Stimulated activated effector memory CD8-positive, alpha-beta T cell treated with anti-CD3 and anti-CD28 coated beads, Interleukin-12 subunit alpha, Interleukin-12 subunit beta, amount 100 ng/mL, for 72 hours (primary cell): Measurements from ENCODE around the gene DDX6.
"Not testable (repeated sequence)": the region's sequence is repeated elsewhere in the genome, so short reads cannot be mapped to it uniquely, and the experiment has no call there.

Experiments used
- ATAC-seq: fragments of 150-1000 bp; cut with Tn5 transposase; 2 replicates; pipeline ENCODE4 v1.10.0; 2021
- DNase-seq, 2 donors: peaks; one replicate each; pipeline ENCODE4 v3.0.0; 2021 to 2022; ENCODE audit warnings: low spot score in 2 of 2
- H3K27ac Mint-ChIP-seq: one replicate; pipeline ENCODE4 v1.8.0; 2022; ENCODE audit warnings: mild to moderate bottlenecking, mixed read lengths
- H3K36me3 Mint-ChIP-seq: one replicate; pipeline ENCODE4 v1.8.0; 2022; ENCODE audit warnings: mild to moderate bottlenecking, mixed read lengths
- H3K4me1 Mint-ChIP-seq: one replicate; pipeline ENCODE4 v1.8.0; 2022; ENCODE audit warnings: mixed read lengths
- H3K4me3 Mint-ChIP-seq: one replicate; pipeline ENCODE4 v1.8.0; 2022; ENCODE audit warnings: mild to moderate bottlenecking, mixed read lengths
- H3K9me3 Mint-ChIP-seq: one replicate; pipeline ENCODE4 v1.8.0; 2022; ENCODE audit warnings: mixed read lengths

Gene DDX6, protein sequence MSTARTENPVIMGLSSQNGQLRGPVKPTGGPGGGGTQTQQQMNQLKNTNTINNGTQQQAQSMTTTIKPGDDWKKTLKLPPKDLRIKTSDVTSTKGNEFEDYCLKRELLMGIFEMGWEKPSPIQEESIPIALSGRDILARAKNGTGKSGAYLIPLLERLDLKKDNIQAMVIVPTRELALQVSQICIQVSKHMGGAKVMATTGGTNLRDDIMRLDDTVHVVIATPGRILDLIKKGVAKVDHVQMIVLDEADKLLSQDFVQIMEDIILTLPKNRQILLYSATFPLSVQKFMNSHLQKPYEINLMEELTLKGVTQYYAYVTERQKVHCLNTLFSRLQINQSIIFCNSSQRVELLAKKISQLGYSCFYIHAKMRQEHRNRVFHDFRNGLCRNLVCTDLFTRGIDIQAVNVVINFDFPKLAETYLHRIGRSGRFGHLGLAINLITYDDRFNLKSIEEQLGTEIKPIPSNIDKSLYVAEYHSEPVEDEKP

GRCh38 chr11:118791111-118791960 lies at the start of gene DDX6:
TSS of gene DDX6 (minus strand) at chr11:118791164. CDS start at chr11:118786251, 4,913 bp downstream.
- Mint-ChIP-seq H3K4me1 (peaks cover 13% of the 10 kb centered on the region), H3K36me3 (peaks cover 67% of the 10 kb centered on the region)
- peak; percentile 75 to 93 for DNase-seq

GRCh38 chr11:118838905-118839553 lies 48.1 kb upstream of the DDX6 start:
- Mint-ChIP-seq H3K9me3 (no peaks in the 10 kb centered on the region), H3K36me3 (peaks cover 7% of the 10 kb centered on the region), H3K4me1 (peaks cover 39% of the 10 kb centered on the region), H3K27ac (no peak overlapping the region), H3K4me3 (no peak overlapping the region)
- peak; percentile 44 for ATAC-seq
- no peak for DNase-seq

More at GRCh38 chr11:118791111-118791960, at the start of gene DDX6:
- Mint-ChIP-seq H3K9me3 (no peaks in the 10 kb centered on the region), H3K4me3 (peak within 1 kb of the TSS; percentile 96), H3K27ac (peak within 1 kb of the TSS; percentile 98)
- peak; percentile 76 for ATAC-seq

DNA sequence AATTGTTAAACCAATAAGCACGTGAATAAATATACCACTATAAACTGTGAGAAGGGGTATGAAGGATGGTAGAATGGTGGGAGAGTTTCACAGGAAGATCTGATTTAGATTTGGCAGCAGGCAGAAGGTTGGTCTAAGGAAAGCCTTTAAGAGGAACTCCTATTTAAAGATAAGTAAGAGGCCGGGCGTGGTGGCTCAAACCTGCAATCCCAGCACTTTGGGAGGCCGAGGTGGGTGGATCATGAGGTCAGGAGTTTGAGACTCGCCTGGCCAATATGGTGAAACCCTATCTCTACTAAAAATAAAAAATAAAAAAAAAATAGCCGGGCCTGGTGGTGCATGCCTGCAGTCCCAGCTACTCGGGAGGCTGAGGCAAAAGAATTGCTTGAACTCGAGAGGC lies 46.9 kb upstream of the DDX6 start:
- H3K4me1 Mint-ChIP-seq = peaks cover 35% of the 10 kb centered on the region
- no peak overlapping the region for H3K27ac Mint-ChIP-seq
- peaks cover 7% of the 10 kb centered on the region for H3K36me3 Mint-ChIP-seq
- no peak for DNase-seq
- ATAC-seq = no peak
- no peaks in the 10 kb centered on the region for H3K9me3 Mint-ChIP-seq
- no peak overlapping the region for H3K4me3 Mint-ChIP-seq

DNA sequence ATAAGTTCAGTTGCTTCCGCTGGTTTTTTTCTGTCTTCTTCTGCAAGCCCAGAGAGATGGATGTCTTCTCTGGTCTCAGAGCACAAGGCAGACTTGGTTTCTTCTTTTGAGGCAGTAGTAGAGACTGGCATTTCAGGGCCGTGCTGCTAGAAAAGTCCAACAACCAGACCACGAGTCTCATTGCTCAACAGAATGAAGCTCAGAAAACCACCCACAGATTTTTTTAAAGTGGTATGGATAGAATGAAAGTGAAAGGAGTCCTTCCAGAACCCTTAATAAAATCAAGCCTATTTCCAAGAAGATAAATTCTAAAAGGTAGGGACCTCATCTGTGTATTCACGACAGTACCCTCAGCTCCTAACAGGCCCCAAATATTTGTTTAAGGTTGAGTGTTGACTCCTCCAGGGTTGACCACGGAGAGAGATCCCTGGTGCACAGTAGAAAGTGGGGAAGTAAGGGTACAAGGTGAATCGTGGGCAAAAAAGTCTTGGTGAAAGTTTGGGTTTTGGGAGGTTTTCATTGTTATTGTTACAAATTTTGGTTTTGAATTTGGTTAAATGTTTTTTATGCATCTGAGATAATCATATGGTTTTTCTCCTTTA lies 43.6 kb upstream of the DDX6 start:
- peak overlapping the region; percentile 81 for H3K27ac Mint-ChIP-seq

DNA sequence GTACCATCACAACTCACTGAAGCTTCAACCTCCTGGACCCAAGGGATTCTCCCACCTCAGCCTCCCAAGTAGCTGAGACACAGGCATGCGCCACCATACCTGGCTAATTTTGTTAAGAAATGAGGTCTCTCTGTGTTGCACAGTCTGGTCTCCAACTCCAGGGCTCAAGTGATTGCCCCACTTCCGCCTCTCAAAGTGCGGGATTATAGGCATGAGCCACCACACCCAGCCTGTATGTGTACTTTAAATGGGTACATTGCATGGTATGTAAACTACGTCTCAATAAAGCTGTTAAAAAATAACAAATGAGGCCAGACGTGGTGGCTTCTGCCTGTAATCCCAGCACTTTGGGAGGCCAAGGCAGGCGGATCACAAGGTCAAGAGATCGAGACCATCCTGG lies 36.2 kb upstream of the DDX6 start:
- Mint-ChIP-seq H3K4me3 (no peak overlapping the region), H3K9me3 (no peaks in the 10 kb centered on the region), H3K36me3 (no peaks in the 10 kb centered on the region), H3K27ac (no peak overlapping the region), H3K4me1 (no peaks in the 10 kb centered on the region)
- no peak for ATAC-seq
- no peak for DNase-seq

More for the DNA sequence above, 43.6 kb upstream of the DDX6 start:
- Mint-ChIP-seq H3K4me1 (peaks cover 19% of the 10 kb centered on the region), H3K36me3 (no peaks in the 10 kb centered on the region), H3K4me3 (peak overlapping the region; percentile 36), H3K9me3 (no peaks in the 10 kb centered on the region)
- ATAC-seq = no peak
- no peak for DNase-seq

DNA sequence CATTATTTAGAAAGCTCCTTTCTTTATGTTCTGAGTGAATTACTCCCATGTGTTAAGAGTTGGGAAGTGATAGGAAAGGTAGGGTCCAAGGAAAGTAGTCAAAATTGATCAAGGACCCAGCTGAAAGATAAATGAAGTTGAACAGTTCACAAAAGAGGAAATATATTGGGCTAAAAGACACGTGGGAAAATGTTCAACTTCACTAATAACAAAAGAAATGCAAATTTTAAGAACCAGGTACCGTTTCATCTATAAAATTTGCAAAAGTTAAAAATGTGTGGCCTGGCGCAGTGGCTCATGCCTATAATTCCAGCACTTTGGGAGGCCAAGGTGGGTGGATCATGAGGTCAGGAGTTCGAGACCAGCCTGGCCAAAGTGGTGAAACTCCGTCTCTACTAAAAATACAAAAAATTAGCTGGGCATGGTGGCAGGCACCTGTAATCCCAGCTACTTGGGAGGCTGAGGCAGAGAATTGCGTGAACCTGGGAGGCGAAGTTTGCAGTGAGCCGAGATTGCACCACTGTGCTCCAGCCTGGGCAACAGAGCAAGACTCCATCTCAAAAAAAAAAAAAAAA lies 32.1 kb upstream of the DDX6 start:
- H3K4me1 Mint-ChIP-seq = peaks cover 11% of the 10 kb centered on the region
- H3K9me3 Mint-ChIP-seq, H3K27ac Mint-ChIP-seq, H3K4me3 Mint-ChIP-seq, DNase-seq, ATAC-seq, H3K36me3 Mint-ChIP-seq: not testable (repeated sequence)

- ATAC-seq (peak; percentile 90), DNase-seq (peak in 1 of 2 donors; percentile 52)
Observed at GRCh38 chr11:118820412-118821357, 29.7 kb upstream of the DDX6 start.

GRCh38 chr11:118820025-118820379 lies 29.0 kb upstream of the DDX6 start:
- peak overlapping the region; percentile 23 for H3K4me3 Mint-ChIP-seq
- H3K36me3 Mint-ChIP-seq, ATAC-seq, H3K9me3 Mint-ChIP-seq, DNase-seq: not testable (repeated sequence)
- peak overlapping the region; percentile 58 for H3K27ac Mint-ChIP-seq
- peaks cover 11% of the 10 kb centered on the region for H3K4me1 Mint-ChIP-seq

More at GRCh38 chr11:118820412-118821357, 29.7 kb upstream of the DDX6 start:
- Mint-ChIP-seq H3K4me3 (peak overlapping the region; percentile 23), H3K9me3 (no peaks in the 10 kb centered on the region), H3K27ac (peak overlapping the region; percentile 81), H3K36me3 (no peaks in the 10 kb centered on the region), H3K4me1 (peaks cover 11% of the 10 kb centered on the region)

DNA sequence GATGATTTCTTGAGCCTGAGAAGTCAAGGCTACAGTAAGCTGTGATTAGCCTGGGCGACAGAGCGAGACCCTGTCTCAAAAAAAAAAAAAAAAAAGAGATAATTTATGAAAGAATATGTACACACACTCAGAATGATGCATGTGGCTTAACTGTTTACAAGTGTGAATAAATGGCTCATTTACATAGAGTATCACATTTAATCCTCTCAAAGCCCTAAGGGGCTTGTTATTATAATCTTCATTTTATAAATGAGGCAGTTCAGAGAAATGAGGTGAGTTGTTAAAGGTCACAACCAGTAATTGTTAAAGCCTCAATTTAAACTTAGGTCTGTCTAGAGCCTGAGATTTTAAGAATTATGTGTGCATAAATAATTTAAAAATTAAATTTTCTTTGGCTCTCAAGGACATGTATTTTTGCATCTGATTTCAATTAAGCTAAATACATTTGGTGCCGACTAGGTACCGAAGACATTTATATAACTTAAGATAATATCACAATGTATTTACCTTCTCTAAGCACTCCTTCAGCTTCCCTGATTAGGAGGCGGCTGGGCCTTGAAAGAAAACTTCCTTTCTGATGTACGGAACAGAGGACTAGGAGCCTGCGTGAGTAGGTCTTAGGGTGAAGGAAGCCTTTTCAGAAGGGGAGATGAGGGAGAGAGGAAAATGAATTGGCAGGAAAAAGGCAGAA lies 28.5 kb upstream of the DDX6 start:
- Mint-ChIP-seq H3K36me3 (no peaks in the 10 kb centered on the region), H3K27ac (no peak overlapping the region), H3K4me1 (peaks cover 11% of the 10 kb centered on the region), H3K4me3 (no peak overlapping the region), H3K9me3 (no peaks in the 10 kb centered on the region)
- ATAC-seq (no peak), DNase-seq (no peak)

GRCh38 chr11:118818130-118818529 lies 27.2 kb upstream of the DDX6 start:
- no peaks in the 10 kb centered on the region for H3K9me3 Mint-ChIP-seq
- H3K4me3 Mint-ChIP-seq = no peak overlapping the region
- H3K27ac Mint-ChIP-seq = no peak overlapping the region
- no peak for DNase-seq
- peaks cover 11% of the 10 kb centered on the region for H3K4me1 Mint-ChIP-seq
- H3K36me3 Mint-ChIP-seq = no peaks in the 10 kb centered on the region
- no peak for ATAC-seq

DNA sequence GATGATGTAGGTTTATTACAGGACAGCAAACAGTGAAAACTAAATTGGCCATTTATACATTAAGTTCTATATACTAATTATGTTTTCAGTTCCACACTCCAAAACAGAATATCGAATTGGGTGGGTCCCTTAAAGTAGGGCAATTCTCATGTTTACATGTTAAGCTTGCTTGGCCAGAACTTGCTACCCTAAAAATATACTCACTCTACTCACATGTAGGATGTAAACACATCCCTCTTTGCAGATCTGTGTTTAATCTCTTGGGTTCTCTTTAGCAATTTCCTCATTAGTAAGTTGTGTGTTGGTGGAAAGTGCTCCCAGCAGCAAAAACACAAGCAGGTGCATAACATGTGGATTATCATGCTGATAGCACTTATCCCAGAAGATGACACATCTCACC lies 22.6 kb upstream of the DDX6 start:
- Mint-ChIP-seq H3K4me3 (no peak overlapping the region), H3K27ac (peak overlapping the region; percentile 2)
- ATAC-seq = no peak

DNA sequence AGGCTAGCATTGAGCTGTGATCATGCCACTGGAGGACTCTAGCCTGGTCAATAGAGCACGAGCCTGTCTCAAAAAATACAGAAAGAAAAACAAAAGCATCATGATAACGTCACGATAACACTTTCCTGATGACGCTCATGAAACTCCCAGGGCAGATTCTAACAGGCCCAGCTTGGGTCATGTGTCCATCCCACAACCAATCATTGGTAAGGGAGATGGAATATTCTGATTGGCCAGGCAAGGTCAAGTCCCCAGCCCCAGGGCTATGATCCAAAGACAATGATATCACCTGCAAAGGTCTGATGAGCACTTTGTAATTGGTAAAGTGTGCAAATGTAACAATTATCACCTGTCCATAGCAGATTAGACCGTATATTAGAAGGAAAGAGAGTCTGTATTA lies 21.5 kb upstream of the DDX6 start:
- no peak overlapping the region for H3K27ac Mint-ChIP-seq
- DNase-seq (no peak), ATAC-seq (no peak)
- no peaks in the 10 kb centered on the region for H3K9me3 Mint-ChIP-seq
- H3K4me3 Mint-ChIP-seq = no peak overlapping the region
- no peaks in the 10 kb centered on the region for H3K36me3 Mint-ChIP-seq
- peaks cover 6% of the 10 kb centered on the region for H3K4me1 Mint-ChIP-seq

More for the DNA sequence above, 22.6 kb upstream of the DDX6 start:
- no peak for DNase-seq
- Mint-ChIP-seq H3K4me1 (peaks cover under 1% of the 10 kb centered on the region), H3K36me3 (no peaks in the 10 kb centered on the region), H3K9me3 (no peaks in the 10 kb centered on the region)
